LNCAP (cell line): Measurements from ENCODE around the gene EFCAB13.

Source experiments
- TF ChIP-seq, protein P1 (sequence below): fragments of 450-650 bp; IDR thresholded peaks from 2 replicates; pipeline ENCODE4 v1.5.1; 2017; ENCODE audit warnings: mild to moderate bottlenecking

EFCAB13 gene, protein sequence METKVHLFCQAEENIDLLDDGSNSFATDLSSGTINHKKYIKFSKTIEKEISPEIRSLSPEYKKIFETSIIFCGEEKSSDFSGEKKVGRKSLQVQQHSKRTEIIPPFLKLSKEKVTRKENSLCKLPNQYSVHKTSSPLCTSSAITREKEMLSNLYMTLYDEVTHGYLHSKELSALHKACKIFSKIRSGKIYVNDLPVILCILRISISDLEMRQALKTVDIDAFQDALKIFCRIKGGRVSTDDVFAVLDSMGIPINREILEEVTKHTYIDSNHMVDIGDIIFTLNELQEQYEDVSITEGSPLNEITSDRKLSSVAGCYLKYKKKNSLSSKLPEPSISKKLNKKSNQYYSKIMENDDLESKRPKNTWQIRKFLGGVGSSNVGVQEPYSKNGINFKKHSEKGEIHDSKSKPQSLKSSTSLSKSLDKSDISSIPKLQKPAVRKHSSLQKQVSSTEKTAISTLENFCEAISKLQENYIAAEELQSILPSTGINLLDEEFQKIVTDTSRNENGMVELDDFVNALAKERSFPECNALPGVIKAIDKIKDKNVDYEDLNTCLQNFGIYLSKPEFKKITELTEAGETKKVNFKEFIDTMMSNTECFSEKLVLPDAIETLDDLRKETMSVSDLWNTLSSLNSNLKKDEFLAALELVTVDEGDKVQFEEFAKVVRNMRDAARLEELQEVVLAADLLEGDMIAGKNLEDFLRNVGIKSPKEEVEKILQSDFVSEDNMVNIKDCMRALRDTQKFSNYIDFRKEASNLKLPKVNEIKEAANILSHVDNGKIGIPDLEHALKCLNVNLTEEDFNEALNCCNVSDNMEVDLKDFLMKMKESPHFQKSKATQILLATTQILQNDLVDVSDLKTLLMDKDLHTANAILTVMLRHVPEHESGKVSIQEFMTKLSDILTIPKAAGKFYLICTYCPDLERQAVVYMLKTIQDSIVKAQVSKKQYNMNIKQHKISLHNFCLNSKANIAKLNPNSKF

DNA sequence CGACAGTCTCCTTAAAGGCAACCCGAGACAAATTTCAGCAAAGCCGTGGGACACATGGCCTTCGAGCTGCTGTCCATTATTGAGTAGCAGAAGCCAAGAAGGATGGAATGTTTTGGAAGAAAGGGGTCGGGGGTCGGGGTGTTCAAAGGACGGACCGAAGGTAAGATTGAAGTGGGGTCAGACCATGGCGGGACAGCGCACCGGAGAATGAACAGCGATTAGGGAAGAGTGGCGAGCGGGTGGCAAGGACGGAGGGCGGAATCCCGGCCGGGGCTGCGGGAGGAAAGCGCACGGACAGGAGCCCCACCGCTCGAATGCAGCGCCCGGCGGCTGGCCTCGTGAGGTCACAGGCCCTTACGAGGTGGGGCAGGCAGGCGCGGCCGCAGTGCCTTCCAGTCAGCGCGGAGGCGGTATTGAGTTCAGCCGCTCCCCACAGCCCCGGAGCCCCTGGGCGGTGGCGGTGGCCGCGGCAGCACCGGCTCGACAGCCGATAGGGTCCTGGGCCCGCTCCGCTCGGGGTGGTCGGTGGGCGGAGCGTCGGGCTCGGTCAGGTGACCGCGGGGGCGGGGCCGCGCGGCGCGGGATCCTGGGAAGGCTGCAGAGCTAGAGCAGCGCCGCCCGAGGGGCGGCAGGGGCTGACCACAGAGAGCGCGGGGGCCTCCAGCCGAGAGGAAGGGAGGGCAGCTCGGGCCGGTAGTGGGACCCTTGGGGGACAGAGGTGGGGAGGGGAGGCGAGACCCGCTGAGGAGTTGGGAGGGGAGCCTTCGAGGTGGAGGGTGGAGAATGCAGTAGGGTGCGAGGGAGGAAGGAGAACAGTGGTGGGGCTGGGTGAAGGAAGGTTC, at the start of gene EFCAB13:
TSS of gene EFCAB13 (plus strand) at position 574 of the 842 bp plus-strand sequence. CDS start 4,399 bp downstream, outside the sequence.
- TF ChIP-seq, protein P1, sequence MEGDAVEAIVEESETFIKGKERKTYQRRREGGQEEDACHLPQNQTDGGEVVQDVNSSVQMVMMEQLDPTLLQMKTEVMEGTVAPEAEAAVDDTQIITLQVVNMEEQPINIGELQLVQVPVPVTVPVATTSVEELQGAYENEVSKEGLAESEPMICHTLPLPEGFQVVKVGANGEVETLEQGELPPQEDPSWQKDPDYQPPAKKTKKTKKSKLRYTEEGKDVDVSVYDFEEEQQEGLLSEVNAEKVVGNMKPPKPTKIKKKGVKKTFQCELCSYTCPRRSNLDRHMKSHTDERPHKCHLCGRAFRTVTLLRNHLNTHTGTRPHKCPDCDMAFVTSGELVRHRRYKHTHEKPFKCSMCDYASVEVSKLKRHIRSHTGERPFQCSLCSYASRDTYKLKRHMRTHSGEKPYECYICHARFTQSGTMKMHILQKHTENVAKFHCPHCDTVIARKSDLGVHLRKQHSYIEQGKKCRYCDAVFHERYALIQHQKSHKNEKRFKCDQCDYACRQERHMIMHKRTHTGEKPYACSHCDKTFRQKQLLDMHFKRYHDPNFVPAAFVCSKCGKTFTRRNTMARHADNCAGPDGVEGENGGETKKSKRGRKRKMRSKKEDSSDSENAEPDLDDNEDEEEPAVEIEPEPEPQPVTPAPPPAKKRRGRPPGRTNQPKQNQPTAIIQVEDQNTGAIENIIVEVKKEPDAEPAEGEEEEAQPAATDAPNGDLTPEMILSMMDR = no peak

DNA sequence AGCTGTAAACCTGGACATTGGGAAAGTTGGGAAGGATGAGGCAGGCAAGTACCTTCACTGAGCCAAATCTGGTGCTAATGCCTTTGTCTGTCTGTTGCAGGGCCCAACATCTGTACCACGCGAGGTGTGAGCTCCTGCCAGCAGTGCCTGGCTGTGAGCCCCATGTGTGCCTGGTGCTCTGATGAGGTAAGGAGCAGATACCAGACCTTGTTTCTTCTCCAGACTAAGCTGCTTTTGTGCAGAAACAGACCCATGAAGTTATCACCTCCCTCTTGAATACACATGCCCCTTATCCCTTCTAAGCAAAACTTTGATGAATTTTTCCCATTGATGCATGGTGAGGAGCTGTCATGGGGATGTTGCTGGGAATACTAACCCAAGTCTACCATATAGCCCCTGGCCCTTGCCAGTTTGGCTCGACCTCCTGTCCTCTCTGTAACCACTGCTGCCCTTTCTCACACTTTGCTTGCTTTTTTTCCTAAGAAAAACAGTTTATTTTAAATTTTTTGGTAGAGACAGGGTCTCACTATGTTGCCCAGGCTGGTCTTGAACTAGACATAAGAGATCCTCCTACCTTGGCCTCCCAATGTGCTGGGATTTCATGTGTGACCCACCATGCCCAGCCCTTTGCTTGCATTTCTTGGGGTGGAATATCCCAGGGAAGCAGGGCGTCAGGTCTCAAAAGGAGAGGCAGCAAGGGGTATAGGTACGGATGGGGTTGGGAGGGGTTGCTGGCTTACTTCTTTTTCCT, 49.3 kb upstream of the EFCAB13 start:
- TF ChIP-seq, protein P1 = no peak

DNA sequence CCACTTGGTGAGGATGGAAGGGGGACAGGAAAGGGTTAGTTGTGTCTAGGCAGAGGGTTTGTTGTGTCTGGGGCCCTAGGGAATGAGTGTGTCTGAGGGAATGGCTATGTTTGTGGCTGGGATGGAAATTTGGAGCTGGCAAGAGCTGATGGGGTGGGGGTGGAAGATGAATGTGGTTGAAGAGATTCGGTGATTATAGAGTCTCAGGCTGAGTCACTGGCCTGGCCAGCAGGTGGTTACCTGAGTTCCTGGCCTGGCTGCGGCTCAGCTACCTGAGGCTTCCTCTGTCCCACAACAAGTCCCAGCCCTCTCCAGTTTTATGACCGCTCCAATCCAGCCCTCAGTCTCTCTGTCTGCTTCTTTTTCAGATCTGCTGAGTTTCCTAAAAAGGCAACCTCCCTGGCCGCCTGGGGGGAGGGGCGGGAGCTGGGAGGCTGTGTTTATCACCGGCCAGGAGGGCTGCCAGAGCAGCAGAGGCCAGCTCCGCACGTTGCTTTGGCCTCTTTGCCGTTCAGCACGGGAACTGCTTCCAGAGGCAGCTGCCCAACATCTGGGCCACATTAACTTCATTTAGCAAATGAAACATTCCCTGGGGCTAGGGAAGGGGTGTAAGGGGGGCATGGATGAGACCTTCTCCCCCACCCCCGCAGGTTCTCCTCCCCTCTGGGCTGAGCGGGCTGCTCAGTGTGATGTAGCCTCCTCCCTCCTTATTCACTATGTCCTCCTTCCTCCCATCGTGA, 48.3 kb upstream of the EFCAB13 start:
- TF ChIP-seq, protein P1 = no peak

DNA sequence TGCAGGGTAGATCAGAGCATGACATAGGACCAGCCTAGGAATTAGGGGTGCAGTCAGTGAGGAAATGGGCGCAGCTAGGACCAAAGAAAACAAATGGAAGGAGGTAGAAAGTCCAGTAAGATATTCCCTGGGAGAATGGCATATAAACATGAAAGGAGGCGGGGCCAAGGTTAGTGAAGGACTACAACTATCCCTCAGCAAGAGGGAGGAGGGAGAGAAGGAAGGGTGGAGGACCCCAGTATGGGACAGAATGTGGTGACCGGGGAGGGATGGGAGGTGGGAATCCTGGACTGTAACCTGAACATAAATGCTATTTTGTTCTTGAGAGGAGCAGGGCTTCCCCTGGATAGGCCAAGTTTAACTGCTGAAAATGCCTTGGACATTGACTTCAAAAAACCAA, 47.3 kb upstream of the EFCAB13 start:
- TF ChIP-seq, protein P1 = no peak

DNA sequence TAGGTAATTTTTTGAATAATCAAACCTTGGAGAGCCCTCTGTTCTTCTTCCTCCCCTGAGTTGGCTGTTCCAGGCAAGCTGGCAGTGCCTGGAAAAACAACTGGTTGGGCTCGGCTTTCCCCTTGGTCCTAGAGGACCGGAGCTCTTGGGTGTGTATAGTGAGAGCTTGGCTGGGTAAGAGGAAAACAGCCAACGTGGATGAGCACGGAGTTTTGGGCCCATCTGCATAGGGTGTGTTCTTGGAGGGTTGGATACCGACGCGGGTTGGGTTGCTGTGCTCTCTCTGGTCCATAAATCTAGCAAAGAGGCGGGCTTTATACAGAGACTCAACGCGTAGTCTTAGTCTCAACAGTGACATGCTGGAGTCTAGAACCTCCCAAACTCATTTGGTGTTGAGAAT, 46.9 kb upstream of the EFCAB13 start:
- TF ChIP-seq, protein P1 = no peak

DNA sequence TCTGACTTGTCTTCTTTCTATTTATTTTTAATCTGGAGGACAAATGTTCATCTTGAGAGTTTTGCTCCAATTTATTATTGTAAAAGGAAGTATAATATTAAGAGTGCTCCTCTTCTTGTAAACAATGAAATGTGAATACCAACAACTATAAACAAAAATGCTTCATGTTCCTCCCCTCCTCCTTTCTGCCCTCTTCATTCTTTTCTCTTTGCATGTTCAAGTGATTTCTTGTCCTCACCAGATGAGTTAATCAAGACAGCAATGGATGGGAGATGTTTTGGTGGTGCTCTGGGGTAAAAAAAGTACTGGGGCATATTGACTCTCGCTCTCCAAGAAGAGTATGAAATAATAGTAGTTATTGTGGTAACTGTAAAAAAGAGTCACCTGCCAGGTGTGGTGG, 45.8 kb upstream of the EFCAB13 start:
- TF ChIP-seq, protein P1 = no peak
